Activated CD8-positive, alpha-beta memory T cell treated with anti-CD3 and anti-CD28 coated beads for 36 hours (primary cell): ENCODE data around the gene PLPP1. TPM values are rescaled to one million over a fixed set of nuclear protein-coding genes. Genes with fewer than 3 reads are reported as not detected.

Experiments
- CTCF ChIA-PET: fragments of 350-600 bp; sonication (Branson Sonifier 250); formaldehyde crosslinking; loops from one replicate; lab custom pipeline; 2021; ENCODE audit warnings: antibody characterized with exemption; lab: Charles Lee
- POLR2A ChIA-PET: fragments of 350-600 bp; sonication (Branson Sonifier 250); formaldehyde crosslinking; loops from one replicate; lab custom pipeline; 2021; ENCODE audit warnings: antibody characterized with exemption; lab: Charles Lee
- total RNA-seq, 2 experiments: library from RNA; stranded (reverse); gene quantifications; one replicate each; pipeline ENCODE4 v1.2.3, GENCODE V29; 2021

PLPP1 gene
- total RNA-seq, 2 experiments from 2014 or later = 17.4 to 18.3 TPM

DNA sequence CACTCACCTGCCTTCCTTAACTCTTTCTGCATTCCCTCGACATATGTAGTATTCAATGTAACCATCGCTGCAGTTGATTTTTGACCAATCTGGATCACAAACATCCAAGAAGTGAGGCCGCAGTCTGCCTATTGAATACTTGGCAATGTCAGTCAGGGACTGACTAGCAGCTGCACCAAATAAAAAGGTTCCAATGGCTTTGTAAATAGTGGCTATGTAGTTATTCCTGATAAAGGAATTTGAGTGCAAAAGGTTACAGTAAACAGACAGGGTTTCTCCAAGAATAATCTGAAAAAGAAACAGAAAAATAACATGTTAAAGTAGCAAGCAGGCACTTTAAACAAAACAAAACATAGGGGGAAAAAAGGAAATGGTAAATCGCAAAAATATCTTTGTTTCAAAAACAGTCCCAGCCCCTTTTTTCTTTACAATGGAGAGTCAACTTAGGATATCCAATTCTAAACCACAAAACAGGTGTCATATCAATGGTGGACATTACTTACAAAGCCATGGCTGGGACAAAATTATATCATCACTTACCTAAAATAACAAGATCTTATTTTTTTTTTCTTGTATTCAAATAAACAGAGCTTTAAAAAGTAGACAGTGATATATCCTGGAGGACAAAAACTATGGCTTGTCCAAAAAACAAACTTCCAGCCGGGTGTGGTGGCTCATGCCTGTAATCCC is 66.8 kb downstream of the PLPP1 start:
- ChIA-PET CTCF (no interaction called here), POLR2A (interaction anchor here (0.5 kb wide), 1 partner anchor 9 kb away, joined by 3 read pairs; no protein-coding TSS in a partner anchor)

DNA sequence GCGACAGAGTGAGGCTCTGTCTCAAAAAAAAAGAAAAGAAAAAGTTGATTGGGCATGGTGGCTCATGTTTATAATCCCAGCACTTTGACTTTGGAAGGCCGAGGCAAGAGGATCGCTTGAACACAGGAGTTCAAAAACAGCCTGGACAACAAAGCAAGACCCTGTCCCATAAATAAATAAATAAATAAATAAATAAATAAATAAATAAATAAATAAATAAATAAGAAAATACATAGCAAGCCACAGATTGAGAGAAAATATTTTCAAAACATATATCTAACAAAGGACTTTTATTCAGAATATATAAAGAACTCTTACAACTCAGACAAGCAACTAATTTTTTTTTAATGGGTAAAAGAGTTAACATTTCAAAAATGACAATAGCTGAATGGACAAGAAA is 71.2 kb downstream of the PLPP1 start:
- ChIA-PET POLR2A (no interaction called here), CTCF (no interaction called here)

DNA sequence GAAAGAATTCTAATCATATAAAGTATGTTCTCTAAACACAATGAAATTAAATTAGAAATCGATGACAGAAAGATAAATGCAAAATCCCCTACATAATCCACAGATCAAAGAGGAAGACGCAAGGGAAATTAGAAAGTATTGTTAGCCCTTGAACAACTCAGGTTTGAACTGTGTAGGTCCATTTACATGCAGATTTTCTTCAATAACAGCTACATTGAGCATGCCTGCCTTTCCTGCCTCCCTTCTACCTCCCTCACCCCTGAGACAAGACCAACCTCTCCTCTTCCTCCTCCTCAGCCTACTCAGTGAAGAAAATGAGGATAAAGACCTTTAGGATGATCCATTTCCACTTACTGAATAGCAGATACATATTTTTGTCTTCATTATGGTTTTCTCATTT is 75.2 kb downstream of the PLPP1 start:
- POLR2A ChIA-PET = no interaction called here
- CTCF ChIA-PET = no interaction called here

DNA sequence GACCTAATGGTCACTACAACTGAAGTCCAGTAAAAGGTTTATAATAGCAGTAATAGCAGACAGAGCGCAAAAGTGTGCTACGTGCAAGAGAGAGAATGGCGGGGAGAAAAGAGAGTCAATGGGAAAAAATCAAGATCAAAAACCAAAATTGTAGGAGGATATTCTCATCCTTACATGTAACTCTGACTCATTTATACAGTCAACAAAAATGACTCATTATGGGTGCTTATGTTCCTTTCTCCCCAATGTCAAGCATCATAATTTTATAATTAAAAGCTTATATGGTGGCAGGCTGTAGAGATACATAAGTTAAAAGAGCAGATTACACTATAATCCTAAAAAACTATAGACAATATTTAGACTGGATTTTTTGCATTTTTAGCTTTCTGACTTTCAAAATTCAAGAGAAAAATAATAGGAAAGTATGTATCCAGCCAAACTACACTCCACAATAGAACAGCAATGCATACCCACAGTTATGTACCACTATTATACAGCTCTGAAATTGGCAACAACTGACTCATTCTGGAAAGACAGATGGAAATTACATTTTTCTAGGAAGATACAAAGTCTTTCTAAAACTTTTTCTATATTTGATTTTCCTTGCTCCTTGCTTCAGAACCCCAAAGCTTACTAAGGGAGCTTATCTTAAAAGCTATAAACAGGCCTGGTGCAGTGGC is 78.4 kb downstream of the PLPP1 start:
- ChIA-PET CTCF (no interaction called here), POLR2A (no interaction called here)

DNA sequence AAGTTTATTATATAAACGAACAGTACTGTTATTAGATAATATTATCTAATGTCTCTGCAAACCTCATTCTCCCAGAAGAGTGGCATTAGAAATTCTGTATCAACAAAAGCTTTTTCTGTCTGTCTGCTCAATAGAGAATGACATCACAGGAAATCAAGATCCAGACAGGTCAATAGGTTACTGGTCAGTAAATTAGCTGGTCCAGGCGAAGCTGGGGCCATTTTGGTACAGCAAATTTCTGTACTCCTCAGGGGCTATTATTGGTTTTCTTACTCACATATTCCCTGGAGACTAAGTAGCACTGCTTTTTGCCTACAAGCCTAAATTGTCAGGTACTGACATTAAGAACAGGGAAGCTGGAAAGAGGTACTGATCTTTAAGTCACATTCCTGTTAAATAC is 80.5 kb downstream of the PLPP1 start:
- CTCF ChIA-PET = no interaction called here

DNA sequence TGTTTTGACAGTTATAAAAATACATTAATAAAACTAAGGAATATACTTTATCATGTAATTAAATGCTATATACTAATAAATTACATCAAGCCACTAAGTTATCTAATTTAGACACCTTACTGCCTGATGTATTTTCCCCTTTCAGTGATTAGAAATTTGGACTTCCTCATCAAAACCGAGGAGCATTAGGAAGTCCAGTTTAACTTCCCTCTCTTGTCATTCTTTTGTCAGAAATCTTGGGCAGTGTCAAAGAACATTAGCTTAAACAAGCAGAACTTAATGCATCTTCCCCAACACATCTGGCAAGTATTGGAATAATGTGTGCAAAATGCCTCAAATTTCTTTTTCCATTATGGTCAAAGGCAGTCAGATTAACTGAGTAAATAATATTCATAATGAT is 81.6 kb downstream of the PLPP1 start:
- ChIA-PET CTCF (no interaction called here), POLR2A (no interaction called here)

More for the DNA sequence above, 80.5 kb downstream of the PLPP1 start:
- POLR2A ChIA-PET = no interaction called here

DNA sequence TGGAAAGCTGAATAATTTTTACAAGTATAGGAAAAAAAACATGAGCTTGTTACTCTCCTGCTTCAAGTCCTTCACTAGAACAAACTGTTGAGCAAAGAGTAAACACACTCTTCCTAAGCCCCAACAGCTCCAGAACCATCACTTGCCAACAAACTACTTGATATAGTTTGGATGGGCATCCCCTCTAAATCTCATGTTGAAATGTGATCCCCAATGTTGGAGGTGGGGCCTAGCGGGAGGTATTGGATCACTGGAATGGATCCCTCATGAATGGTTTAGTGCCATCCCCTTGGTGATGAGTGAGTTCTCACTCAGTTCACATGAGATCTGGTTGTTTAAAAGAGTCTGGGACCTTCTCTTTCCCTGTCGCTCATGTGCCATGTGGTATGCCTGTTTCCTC is 82.8 kb downstream of the PLPP1 start:
- ChIA-PET CTCF (no interaction called here), POLR2A (no interaction called here)

DNA sequence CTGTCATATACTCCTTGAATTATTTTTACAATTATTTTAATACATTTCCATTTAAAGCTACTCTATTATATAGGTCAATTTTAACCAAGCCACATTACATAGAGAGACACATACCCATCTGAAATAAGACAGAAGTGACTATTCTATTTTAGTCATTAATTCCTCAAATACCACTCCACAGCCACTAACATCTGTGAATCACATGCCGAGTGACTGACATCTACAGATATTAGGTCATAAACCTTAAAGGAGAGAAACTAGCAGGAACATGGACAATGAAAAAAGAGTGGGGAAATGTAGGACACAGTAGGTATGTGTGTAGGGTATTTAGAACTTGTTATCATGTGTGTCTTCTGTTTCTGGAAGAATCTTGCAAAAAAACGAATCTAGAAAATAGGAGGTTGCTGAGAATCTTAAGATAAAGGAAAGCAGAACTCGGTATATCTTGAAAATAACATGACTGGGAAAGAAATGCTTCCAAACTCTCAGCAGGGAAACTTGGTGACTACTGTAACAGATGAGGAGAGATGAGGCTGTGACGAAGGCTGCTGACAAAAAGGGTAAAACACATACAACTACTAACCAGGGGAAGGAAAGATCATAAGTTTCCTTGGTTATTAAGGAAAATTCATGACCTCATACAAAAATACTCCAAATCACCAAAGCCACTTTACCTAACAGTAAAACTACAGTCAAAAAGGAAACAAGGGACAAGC is 84.6 kb downstream of the PLPP1 start:
- ChIA-PET POLR2A (no interaction called here), CTCF (interaction anchor here (0.5 kb wide), 1 partner anchor 169 kb away, joined by 3 read pairs; no protein-coding TSS in a partner anchor)

DNA sequence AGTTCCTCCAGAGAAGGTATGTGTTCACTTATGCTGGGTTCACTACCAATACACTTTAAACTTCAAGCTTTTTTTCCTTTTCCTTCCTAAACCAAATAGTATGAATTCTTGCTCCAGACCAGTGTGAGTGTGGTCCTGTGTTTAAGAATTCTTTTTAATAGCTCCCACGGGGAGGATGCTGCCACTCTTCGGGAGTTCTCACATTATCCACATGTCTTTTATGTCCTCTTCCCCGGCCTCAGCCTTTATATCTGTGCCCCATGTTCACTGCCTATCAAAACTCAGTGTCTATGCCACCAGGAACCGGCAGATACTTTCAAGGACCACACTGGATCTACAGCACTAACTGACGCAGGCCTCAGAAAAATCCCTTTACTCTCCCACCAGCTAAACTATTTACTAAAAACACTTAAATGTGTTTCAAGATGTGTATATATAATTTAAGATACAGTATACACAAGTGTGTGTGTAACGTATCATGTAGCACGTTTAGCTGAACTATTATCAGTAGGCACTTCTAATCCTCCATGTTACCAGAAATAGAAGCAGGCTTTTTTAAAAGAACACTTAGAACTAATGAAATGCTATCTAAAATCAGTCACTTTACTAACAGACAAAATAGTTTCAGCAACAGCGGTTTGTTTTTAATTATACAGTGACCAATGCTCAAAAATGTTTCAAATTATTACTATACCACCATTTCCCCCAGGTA is 88.0 kb downstream of the PLPP1 start:
- POLR2A ChIA-PET = no interaction called here
- CTCF ChIA-PET = no interaction called here

DNA sequence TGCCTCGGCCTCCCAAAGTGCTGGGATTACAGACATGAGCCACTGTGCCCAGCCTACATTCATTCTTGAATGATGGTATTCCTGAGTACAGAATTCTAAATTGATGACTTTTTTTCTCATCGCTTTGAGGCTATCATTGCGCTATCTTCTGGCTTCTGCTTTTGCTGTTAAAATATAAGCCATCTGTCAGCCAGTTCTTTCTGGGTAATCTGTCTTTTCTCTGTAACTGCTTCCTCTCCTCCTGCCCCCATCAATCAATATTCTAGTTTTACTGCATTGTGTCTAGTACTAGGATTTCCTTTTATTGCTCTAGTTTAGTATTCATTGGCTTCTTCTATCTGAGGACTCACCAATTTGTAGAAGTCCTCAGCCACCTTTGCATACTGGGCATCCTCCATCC is 89.0 kb downstream of the PLPP1 start:
- ChIA-PET POLR2A (no interaction called here), CTCF (no interaction called here)

DNA sequence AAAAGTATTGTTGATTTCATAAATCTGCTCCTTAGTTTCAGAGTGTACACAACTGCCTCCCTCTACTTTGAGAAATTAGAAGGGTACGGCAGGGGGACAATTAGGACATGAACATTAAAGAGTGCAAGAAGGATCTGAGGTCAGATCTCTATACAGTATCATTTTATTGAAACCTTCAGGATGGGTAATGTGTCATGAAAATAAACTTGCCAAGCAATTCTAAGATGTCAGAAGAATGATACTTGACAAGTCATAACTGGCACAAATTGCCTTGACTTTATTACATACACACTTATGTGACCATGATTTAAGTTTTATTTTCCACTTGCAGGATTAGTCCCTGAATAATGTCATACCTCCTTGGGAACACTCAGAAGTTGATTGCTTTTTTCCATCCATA is 92.8 kb downstream of the PLPP1 start:
- POLR2A ChIA-PET = no interaction called here
- CTCF ChIA-PET = no interaction called here

DNA sequence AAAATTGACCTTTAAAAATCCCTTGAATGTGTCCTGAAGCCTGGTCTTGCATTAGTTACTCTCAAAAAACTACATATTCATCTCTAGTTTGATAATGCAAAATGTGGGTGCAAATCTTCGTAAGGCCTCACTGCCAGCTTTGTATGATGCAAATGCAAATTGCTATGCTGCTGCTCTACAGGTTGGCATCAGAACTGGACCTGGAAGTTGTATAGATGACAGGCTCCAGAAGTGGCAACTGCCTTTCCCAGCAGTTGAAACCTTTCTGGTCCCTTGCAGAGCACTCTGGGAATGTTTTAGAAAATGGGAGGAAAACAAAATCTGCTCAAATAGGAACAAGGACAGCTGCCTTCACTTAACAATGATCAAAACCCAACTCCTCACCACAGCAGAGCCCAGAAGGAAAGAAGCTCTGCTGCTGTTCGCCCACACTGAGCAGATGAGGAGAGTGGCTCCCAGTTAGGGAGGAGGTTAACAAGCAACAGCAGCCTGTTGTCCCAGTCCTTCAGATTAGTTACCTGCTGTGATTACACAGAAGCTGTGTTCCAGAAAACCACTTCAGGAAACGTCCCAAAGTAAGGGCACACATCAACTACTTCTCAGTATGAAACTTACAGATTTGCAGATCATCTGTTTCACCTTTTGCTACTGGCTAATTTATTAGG is 93.5 kb downstream of the PLPP1 start:
- CTCF ChIA-PET = no interaction called here

DNA sequence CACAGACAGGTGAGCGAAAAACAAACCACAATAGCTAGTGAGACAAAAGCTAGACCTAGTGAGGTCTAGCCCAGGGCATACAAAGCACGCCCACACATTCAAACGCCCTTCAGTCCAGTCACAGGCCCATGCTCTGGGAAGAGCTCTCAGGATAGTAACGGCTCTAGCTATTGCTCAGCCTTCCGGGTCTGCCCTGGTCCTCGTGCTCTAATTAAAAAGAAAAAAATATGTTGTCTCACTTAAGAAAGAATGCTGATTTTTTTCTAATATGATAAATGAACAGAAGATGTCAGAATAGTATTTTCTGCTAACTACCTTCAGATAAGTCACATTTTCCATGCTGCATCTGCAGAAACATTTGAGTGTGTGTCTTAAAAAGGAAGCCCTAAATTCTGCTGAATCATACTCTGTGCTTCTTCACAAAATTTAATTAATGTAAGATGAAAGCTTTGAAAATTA is 94.5 kb downstream of the PLPP1 start:
- ChIA-PET CTCF (no interaction called here), POLR2A (no interaction called here)

More for the DNA sequence above, 93.5 kb downstream of the PLPP1 start:
- POLR2A ChIA-PET = no interaction called here

DNA sequence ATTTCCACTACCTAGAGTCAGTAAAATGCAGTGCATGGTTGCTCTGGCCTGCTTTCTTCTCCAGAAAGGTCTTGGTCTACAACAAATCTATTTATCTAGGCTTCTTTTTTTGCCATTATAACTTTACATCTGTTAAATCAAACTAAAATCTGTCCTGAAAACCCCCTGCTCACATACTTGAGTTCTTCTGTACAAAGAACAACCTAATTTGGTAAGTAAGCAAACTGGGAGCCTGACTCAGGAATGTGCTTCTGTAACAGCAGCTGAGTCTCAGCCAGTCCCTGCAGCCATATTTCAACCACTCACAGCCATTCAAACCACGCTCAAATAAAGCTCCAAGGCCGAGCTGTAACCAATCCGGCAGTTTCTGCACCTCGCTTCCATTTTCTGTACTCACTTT is 95.8 kb downstream of the PLPP1 start:
- POLR2A ChIA-PET = no interaction called here
- CTCF ChIA-PET = no interaction called here

DNA sequence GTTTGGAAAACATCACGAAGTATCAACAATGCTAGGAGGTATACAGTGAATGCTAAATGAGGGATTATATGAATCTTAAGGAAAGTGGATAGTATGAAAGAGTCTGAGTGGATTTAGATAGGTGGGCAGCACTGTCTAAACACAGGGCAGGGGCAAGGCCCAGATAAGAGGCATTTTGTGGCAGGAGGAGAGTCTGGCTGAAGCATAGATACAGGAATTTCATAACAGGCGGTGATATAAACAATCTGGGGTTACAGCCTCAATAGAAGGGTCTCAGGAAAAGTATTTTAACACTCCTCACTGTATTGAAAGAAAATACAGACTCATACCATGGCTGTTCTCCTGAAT is 96.9 kb downstream of the PLPP1 start:
- POLR2A ChIA-PET = no interaction called here
- CTCF ChIA-PET = no interaction called here

DNA sequence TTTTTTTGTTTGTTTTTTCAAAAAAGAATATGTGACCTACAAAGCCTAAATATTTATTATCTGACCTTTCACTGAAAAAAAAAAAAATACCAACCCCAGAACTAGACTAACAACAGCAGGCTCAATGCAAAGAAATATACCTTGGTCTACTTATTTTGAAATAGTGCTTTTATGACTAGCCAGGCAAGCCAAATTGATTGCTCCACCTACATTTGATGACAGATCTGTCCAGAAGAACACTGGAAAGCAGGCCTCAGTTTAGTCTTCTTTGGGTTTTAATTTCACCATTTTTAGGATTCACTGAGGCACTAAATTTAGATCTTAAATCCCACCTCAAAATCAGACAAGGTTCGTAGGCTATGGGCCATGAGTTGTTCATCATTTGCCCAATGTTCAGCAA is 97.3 kb downstream of the PLPP1 start:
- ChIA-PET CTCF (no interaction called here), POLR2A (no interaction called here)

DNA sequence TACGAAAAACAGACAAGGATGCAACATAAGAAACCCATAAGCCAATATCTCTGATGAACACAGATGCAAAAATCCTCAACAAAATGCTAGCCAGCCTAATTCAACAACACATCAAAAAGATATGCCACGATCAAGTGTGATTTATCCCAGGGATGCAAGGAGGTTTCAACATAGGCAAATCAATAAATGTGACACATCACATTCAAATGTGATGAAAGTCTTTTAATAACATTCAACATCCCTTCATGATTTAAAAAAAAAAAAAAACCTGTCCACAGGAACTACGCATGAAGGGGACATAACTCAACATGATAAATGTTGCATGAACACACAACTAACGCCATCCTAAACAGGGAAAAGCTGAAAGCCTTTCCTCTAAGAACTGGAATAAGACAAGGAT is 102.2 kb downstream of the PLPP1 start:
- ChIA-PET CTCF (no interaction called here), POLR2A (no interaction called here)

DNA sequence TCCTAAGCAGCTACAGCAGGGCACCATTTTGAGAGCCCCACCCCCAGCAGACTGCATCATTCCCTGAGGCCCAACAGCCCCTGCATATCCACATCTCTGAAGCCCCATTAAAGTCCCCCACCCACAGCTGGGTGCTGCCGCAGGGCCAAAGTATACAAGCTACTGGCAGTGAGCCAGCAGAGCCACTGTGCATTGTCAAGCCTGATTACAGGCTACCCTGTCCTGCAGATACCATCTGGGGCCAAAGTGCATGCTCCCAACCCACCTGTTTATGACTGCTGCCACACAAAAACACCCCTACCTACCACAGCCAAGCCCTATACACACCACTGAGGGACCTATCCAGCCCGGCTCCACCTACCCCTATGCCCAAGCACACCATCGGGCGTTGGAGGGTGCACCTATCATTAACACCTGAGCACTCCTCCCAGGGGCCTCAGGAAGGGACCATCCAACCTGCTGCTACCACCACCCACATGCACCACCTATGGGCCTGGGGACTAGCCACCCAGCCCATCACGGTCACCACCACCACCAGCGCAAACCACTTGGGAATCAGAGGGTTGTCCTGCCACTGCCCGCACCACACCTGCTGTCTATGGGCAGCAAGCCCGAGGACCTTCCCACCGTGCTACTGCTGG is 105.0 kb downstream of the PLPP1 start:
- CTCF ChIA-PET = no interaction called here
- POLR2A ChIA-PET = no interaction called here

DNA sequence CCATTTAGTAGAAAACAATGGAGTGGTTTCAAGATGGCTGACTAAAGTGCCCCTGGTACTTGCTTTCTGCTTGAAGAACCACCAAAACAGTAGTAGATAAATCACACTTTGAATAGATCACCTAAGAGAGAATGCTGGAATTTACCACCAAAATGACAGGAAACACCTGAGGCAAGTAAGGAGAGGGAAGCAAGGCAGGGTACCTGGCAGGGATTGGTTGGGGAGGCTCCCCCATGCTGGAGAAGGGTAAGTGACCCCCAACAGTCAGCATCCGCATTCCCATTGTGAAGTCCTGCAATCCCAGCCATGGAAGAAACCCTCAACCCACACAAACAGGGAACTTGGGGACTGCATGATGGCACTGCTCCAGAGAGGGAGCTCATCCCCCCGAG is 105.5 kb downstream of the PLPP1 start:
- POLR2A ChIA-PET = no interaction called here
- CTCF ChIA-PET = no interaction called here
